Measurements from ENCODE around the gene RAB27A. TPM values are rescaled to one million over a fixed set of nuclear protein-coding genes. Genes with fewer than 3 reads are reported as not detected.

RAB27A gene
- total RNA-seq, 8 experiments from 2014 or later = 1.6 to 6.1 (median 3.6) TPM

- Histone ChIP-seq H3K27ac (no peak overlapping the region), H3K4me3 (no peak overlapping the region), H3K4me1 (replicated peaks in 1 of 2) (no peaks in the 10 kb centered on the region)
- ATAC-seq (replicated peaks in 6 of 8) = no peak
- in situ Hi-C loops (cut with MboI; ENCODE audit: low pct_unique_long_range_greater_than_20kb in 2 of 9, low sequenced_read_pairs in 9 of 9, unreplicated experiment in 9 of 9) = loop anchor here in 3 of 9 experiments (10.0 to 25.0 kb wide), 2 partner anchors 60 to 212 kb away; partner anchors contain the start of gene RAB27A (in 1 of the 3)
Measured at GRCh38 chr15:55224892-55225291, 64.7 kb downstream of the RAB27A start.

DNA sequence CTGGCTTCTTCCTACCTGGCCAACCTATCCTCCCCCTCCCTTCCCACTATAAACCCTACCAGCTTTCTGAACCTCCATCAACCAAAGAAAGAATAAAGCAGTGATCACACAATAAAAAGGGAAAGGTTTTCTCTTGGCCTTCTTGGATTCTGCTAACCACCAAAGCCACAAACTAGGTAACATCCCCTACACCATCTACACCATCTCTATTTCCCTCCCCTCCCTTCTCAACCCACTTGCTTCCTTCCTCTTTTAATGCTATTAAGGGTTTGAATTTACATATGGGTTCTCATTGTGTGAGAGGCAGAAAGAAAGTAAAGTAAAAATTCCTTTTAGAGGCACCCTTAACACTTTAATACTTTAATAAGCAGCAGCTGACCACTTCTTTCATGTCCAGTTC is 67.0 kb downstream of the RAB27A start:
- ATAC-seq (replicated peaks in 6 of 8) = no peak
- Histone ChIP-seq H3K4me1 (replicated peaks in 1 of 2) (peaks cover 0 to 2% of the 10 kb centered on the region in 2 donors), H3K4me3 (no peak overlapping the region), H3K27ac (no peak overlapping the region)
- in situ Hi-C loops (cut with MboI; ENCODE audit: low pct_unique_long_range_greater_than_20kb in 2 of 9, low sequenced_read_pairs in 9 of 9, unreplicated experiment in 9 of 9) = loop anchor here in 3 of 9 experiments (10.0 to 25.0 kb wide), 2 partner anchors 62 to 215 kb away; partner anchors contain the start of gene RAB27A (in 1 of the 3)

- ATAC-seq (replicated peaks in 6 of 8) = peak in 4 of 8 experiments; percentile 43 to 87 (median 76)
- in situ Hi-C loops (cut with MboI; ENCODE audit: low pct_unique_long_range_greater_than_20kb in 2 of 9, low sequenced_read_pairs in 9 of 9, unreplicated experiment in 9 of 9) = loop anchor here in 3 of 9 experiments (10.0 to 25.0 kb wide), 2 partner anchors 63 to 216 kb away; partner anchors contain the start of gene RAB27A (in 1 of the 3)
- peaks cover 0 to 2% of the 10 kb centered on the region in 2 donors for H3K4me1 ChIP-seq (replicated peaks in 1 of 2)
- no peak overlapping the region for H3K27ac ChIP-seq
- no peak overlapping the region for H3K4me3 ChIP-seq
- WGBS, 10 experiments = 0 to 100% (median 51%) methylated on average over 1 to 5 of the region's 6 CpGs; no CpG with 5 or more reads in 1 of the 10 experiments
Measured at GRCh38 chr15:55221090-55222011, 68.3 kb downstream of the RAB27A start.

DNA sequence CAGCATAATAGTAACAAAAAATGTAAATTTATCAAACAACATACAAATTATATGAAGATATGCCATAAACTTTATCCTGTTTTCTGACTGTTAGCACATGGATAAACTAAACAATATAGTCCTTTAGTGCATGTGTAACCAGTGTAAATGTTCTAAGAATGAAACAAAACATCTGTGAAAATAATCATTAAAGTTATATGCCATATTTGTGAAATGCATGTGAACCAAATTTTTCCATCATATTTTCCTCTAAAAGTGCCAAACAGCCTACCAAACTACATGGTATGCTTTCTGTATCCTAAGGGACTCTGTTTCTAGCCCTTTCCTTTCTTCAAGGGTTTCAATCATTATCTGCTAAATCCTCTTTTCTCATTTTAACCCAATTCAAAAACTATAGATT is 69.0 kb downstream of the RAB27A start:
- no peak overlapping the region for H3K27ac ChIP-seq

GRCh38 chr15:55218056-55218455 is 71.6 kb downstream of the RAB27A start:
- 33 to 100% (median 83%) methylated on average over 1 to 2 of the region's 2 CpGs; no CpG with 5 or more reads in 2 of the 10 experiments for WGBS, 10 experiments
- Histone ChIP-seq H3K27ac (no peak overlapping the region), H3K4me3 (no peak overlapping the region), H3K4me1 (replicated peaks in 1 of 2) (peaks cover 0 to 2% of the 10 kb centered on the region in 2 donors)
- ATAC-seq (replicated peaks in 6 of 8) = peak in 3 of 8 experiments; percentile 12 to 42 (median 23)
- in situ Hi-C loops (cut with MboI; ENCODE audit: low pct_unique_long_range_greater_than_20kb in 2 of 9, low sequenced_read_pairs in 9 of 9, unreplicated experiment in 9 of 9) = loop anchor here in 3 of 9 experiments (10.0 to 25.0 kb wide), 2 partner anchors 217 to 219 kb away; no protein-coding TSS in a partner anchor

More for the DNA sequence above, 69.0 kb downstream of the RAB27A start:
- H3K4me3 ChIP-seq = no peak overlapping the region
- peaks cover 0 to 2% of the 10 kb centered on the region in 2 donors for H3K4me1 ChIP-seq (replicated peaks in 1 of 2)
- no peak for ATAC-seq (replicated peaks in 6 of 8)
- in situ Hi-C loops (cut with MboI; ENCODE audit: low pct_unique_long_range_greater_than_20kb in 2 of 9, low sequenced_read_pairs in 9 of 9, unreplicated experiment in 9 of 9) = loop anchor here in 3 of 9 experiments (10.0 to 25.0 kb wide), 2 partner anchors 64 to 217 kb away; partner anchors contain the start of gene RAB27A (in 1 of the 3)

- Histone ChIP-seq H3K4me3 (no peak overlapping the region), H3K4me1 (replicated peaks in 1 of 2) (no peaks in the 10 kb centered on the region), H3K27ac (no peak overlapping the region)
- 67 to 100% (median 98%) methylated on average over 1 to 4 of the region's 4 CpGs; no CpG with 5 or more reads in 3 of the 10 experiments for WGBS, 10 experiments
- in situ Hi-C loops (cut with MboI; ENCODE audit: low pct_unique_long_range_greater_than_20kb in 2 of 9, low sequenced_read_pairs in 9 of 9, unreplicated experiment in 9 of 9) = loop anchor here in 2 of 9 experiments (25.0 kb wide), 1 partner anchor 233 kb away; no protein-coding TSS in a partner anchor
- ATAC-seq (replicated peaks in 6 of 8) = no peak
Measured at GRCh38 chr15:55204464-55204863, 85.1 kb downstream of the RAB27A start.

- in situ Hi-C loops (cut with MboI; ENCODE audit: low pct_unique_long_range_greater_than_20kb in 2 of 9, low sequenced_read_pairs in 9 of 9, unreplicated experiment in 9 of 9) = loop anchor here in 2 of 9 experiments (25.0 kb wide), 1 partner anchor 235 kb away; no protein-coding TSS in a partner anchor
- Histone ChIP-seq H3K4me1 (replicated peaks in 1 of 2) (no peaks in the 10 kb centered on the region), H3K4me3 (no peak overlapping the region), H3K27ac (no peak overlapping the region)
- 100% methylated on average over 1 of the region's 1 CpG; no CpG with 5 or more reads in 5 of the 10 experiments for WGBS, 10 experiments
- no peak for ATAC-seq (replicated peaks in 6 of 8)
Measured at GRCh38 chr15:55202206-55202605, 87.4 kb downstream of the RAB27A start.

- H3K27ac ChIP-seq = no peak overlapping the region
- H3K4me3 ChIP-seq = no peak overlapping the region
- in situ Hi-C loops (cut with MboI; ENCODE audit: low pct_unique_long_range_greater_than_20kb in 2 of 9, low sequenced_read_pairs in 9 of 9, unreplicated experiment in 9 of 9) = no loop called here
- WGBS, 10 experiments = 83 to 100% (median 100%) methylated on average over 1 to 3 of the region's 3 CpGs; no CpG with 5 or more reads in 1 of the 10 experiments
- H3K4me1 ChIP-seq (replicated peaks in 1 of 2) = peaks cover 14 to 17% of the 10 kb centered on the region in 2 donors
- ATAC-seq (replicated peaks in 6 of 8) = no peak
Measured at GRCh38 chr15:55198706-55199105, 90.9 kb downstream of the RAB27A start.

GRCh38 chr15:55197719-55198118 is 91.9 kb downstream of the RAB27A start:
- in situ Hi-C loops (cut with MboI; ENCODE audit: low pct_unique_long_range_greater_than_20kb in 2 of 9, low sequenced_read_pairs in 9 of 9, unreplicated experiment in 9 of 9) = no loop called here
- peaks cover 14 to 24% of the 10 kb centered on the region in 2 donors for H3K4me1 ChIP-seq (replicated peaks in 1 of 2)
- ATAC-seq (replicated peaks in 6 of 8) = no peak
- 7 to 100% (median 53%) methylated on average over 2 to 4 of the region's 4 CpGs for WGBS, 10 experiments
- peak overlapping the region; percentile 72 to 90 (median 84) for H3K4me3 ChIP-seq
- peak overlapping the region; percentile 65 to 95 for H3K27ac ChIP-seq

GRCh38 chr15:55197362-55197705 is 92.3 kb downstream of the RAB27A start:
- ATAC-seq (replicated peaks in 6 of 8) = peak in 2 of 8 experiments; percentile 1
- in situ Hi-C loops (cut with MboI; ENCODE audit: low pct_unique_long_range_greater_than_20kb in 2 of 9, low sequenced_read_pairs in 9 of 9, unreplicated experiment in 9 of 9) = no loop called here
- Histone ChIP-seq H3K27ac (peak overlapping the region; percentile 65 to 95), H3K4me1 (replicated peaks in 1 of 2) (peaks cover 14 to 24% of the 10 kb centered on the region in 2 donors), H3K4me3 (peak overlapping the region; percentile 72 to 90 (median 84))
- 0 to 9% (median 0%) methylated on average over 1 to 10 of the region's 10 CpGs; no CpG with 5 or more reads in 1 of the 10 experiments for WGBS, 10 experiments

- ATAC-seq (replicated peaks in 6 of 8) = peak; percentile 90 to 99 (median 98)
- in situ Hi-C loops (cut with MboI; ENCODE audit: low pct_unique_long_range_greater_than_20kb in 2 of 9, low sequenced_read_pairs in 9 of 9, unreplicated experiment in 9 of 9) = no loop called here
- peaks cover 14 to 24% of the 10 kb centered on the region in 2 donors for H3K4me1 ChIP-seq (replicated peaks in 1 of 2)
- WGBS, 10 experiments = 0 to 2% (median 0%) methylated on average over 1 to 52 of the region's 62 CpGs; no CpG with 5 or more reads in 1 of the 10 experiments
- H3K27ac ChIP-seq = peak within 1 kb of the TSS; percentile 95
- H3K4me3 ChIP-seq = peak within 1 kb of the TSS; percentile 72 to 90 (median 84)
Measured at GRCh38 chr15:55196458-55197361, 92.9 kb downstream of the RAB27A start, which contains the start of gene RSL24D1. TSS of gene RSL24D1 (minus strand) at chr15:55196941. CDS start at chr15:55196890, 51 bp downstream.

- in situ Hi-C loops (cut with MboI; ENCODE audit: low pct_unique_long_range_greater_than_20kb in 2 of 9, low sequenced_read_pairs in 9 of 9, unreplicated experiment in 9 of 9) = no loop called here
- H3K4me3 ChIP-seq = peak overlapping the region; percentile 72 to 90 (median 84)
- no peak for ATAC-seq (replicated peaks in 6 of 8)
- H3K27ac ChIP-seq = peak overlapping the region; percentile 95
- WGBS, 10 experiments = 0 to 9% (median 1%) methylated on average over 4 to 9 of the region's 9 CpGs
- H3K4me1 ChIP-seq (replicated peaks in 1 of 2) = peaks cover 14 to 24% of the 10 kb centered on the region in 2 donors
Measured at GRCh38 chr15:55195996-55196395, 93.6 kb downstream of the RAB27A start.
